Activated CD4-positive, CD25-positive, alpha-beta regulatory T cell (primary cell): ENCODE results near the gene TENM3.
"Not testable (repeated sequence)": the region's sequence is repeated elsewhere in the genome, so short reads cannot be mapped to it uniquely, and the experiment has no call there.

Source experiments
- DNase-seq, 4 experiments: peaks; one replicate each; lab custom pipeline; 2025; lab: John Stamatoyannopoulos, UW

The TENM3 gene

DNA sequence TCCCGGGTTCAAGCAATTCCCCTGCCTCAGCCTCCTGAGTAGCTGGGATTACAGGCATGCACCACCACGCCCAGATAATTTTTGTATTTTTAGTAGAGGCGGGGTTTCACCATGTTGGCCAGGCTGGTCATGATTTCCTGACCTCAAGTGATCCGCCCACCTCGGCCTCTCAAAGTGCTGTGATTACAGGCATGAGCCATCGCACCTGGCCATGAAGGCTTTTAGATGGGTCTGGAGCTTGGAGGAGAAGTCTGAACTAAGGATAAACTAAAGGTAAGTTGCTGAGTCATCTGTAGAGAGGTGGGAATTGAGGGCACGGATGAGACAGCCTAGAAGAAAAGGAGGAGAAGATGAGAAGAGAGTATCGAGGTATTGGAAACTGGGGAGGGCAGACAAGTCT, at the start of gene TENM3:
TSS of gene TENM3 (plus strand) at position 199 of the 400 bp plus-strand sequence. CDS start 80,619 bp downstream, outside the sequence.
- not testable (repeated sequence) for DNase-seq

DNA sequence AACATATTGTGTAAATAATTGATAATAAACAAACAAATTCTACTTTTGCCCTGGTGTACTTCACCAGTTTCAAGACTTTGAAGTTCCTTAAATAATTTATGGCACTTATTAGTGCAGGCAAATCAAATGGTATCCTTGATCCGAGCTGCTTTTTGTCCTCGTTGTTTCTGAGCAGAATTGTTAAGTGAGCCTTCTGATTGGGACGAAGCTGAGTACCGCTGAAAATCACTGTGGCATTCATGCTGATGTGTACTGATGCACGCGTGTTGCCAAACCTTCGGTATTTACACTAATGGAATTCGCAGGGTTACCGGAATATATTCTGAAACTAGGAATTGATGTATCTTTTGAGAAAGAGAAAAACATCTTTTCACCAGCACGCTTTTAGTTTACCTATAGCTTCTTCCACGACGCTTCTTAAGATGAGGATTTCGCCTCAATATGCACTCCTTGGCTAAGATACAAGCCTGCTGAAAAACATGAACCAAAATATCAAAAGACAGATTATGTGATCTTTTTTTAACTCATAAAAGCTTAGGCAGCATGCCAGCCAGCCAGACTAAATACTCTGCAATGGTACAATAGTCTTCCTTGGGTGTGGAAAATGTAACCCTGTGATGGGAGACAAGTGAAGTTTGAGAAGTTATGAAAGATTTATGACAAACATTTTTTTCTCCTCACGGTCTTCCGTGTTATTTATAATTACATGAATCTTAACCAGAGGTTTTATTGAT, 48.9 kb upstream of the TENM3 start:
- DNase-seq, result no peak

DNA sequence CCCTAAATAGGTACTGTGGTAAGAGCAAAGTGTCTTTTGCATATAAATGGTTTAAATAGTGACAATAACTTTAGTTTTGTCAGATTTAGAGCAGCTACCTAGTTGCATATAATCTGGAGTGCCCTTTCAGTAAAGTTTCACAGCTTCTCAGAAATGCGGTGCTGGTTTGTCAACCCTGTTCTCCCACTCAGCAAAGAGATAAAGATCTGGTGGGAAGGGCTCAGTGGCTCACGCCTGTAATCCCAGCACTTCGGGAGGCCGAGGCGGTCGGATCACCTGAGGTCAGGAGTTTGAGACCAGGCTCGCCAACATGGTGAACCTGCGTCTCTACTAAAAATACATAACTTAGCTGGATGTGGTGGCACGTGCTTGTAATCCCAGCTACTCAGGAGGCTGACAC, 45.6 kb upstream of the TENM3 start:
- DNase-seq, result no peak

DNA sequence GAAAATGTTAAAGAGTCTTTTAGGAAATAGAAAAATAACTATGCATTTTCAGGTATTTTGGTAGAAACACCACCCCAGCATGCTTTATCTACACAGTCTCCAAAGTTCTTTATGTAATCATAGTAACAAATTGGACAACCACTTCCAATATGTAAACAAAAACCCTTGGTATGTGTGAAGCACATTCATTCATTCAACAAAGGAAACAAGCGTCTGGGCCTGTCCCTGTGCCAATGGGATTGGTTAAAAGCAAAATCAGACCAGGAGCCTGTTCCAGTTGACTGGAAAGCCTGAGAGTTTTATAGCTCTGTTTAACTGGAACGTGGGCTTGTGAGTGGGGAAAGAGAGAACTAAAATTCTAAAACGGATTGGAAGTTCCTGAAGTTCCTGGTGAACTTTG, 41.3 kb upstream of the TENM3 start:
- no peak for DNase-seq

DNA sequence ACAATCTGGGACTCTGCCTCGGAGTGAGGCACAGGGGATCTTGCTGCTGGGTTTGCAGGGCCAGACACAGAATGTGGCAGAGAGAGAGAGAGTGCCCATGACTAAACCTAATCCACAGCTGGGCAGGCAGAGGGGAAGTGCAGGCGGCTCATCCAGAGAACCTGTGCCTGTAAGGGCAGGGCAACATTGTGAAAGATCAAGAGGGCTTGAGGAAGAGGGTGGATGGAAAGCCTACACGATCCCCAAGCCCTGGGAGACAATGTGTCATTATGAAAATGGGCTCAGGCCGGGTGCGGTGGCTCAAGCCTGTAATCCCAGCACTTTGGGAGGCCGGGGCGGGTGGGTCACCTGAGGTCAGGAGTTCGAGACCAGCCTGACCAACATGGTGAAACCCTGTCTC, 40.6 kb upstream of the TENM3 start:
- no peak for DNase-seq

GRCh38 chr4:182203872-182204411, 39.3 kb upstream of the TENM3 start:
- no peak for DNase-seq

DNA sequence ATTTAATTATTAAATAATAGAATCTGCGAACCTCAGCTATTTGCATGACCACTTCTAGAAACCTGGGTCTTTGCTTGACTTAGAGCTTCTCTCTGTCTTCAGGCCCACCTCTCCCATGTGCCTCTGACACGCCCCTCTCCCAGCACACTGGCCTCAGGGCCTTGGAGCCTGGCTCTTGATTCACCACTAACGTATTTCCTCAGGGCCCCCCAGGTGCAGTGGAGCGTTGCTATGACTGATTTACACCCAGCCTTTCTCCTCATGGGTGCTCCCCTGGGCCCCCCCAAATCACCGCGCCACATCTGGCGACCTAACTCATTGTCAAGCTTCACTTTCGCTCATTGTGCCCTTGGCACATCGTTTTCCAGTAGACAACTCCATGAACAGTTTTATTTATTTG, 37.9 kb upstream of the TENM3 start:
- DNase-seq, result no peak

- DNase-seq, result no peak
Measured at GRCh38 chr4:182206266-182206665, 36.9 kb upstream of the TENM3 start.

GRCh38 chr4:182206916-182207315, 36.3 kb upstream of the TENM3 start:
- no peak for DNase-seq

DNA sequence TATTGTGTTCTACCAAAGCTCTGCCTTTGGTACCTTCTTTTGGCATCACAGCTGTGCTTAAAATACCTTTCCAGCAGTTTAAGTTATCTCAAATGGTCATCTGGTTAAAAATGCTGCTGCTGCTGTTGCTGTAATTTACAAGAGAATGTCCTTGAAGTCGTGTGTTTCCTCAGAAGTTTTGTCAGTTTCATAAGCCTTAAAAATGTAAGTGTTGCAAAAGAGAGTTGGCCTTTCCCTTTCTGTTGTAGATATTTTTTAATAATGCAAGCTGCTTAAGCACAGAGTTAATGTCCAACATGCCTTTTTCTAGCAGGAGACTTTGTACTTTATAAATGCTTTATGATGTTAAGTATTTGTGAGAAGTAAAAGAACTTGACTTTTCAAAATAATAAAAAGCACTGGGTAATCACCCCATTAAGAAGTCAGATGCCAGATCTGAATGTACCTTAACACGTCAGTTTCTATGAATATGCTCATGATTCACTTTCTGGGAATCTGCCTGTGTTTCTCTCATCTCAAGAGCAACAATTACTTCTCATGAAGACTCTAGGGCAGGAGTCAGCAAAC, 35.3 kb upstream of the TENM3 start:
- no peak for DNase-seq

DNA sequence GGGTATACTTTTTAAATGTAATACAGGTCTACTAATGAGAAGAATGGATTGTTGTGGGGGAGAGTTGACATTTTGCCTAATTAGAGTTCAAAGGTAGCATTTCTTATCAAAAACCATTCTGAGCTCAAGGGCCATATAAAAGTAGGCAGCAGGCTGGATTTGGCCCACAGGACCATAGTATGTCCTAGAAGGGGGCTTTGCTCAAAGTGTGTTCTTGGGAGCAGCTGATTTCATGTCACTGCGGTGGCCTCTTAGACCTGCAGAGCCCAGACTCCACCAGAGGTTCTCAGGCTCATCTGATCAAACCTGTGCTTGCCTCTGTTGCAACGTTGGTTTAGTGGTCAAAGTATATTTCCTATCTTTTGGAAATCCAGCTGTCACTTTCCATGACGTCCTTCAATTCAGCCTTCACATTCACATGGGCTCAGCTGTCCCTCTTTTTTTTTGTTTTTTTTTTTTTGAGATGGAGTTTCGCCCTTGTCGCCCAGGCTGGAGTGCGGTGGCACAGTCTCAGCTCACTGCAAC, 34.6 kb upstream of the TENM3 start:
- DNase-seq, result no peak

DNA sequence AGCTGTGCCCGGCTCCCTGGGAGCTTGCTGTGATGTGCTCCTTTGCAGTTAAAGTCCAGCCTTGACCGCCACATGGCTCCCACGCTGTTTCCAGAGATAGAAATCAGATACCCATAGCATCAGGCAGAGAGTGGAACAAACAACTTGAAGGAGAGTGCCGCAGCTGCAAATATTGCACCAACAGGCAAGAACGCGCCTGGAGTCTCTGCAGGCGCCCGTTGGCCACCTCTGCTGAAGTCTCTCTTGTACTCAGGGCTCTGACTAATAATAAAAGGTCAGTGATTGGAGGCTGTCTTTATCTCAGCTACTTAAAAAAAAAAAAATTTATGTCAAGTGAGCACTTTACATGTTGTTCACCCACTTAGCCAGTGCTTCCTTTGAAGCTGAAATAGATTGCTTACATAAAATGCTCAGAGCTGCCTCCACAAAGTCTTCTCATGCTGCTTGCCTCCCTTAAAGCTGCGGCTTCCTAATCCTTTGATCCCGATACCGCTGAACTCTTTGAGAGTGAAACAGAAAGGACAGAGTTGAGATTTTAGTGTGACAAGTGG, 30.9 kb upstream of the TENM3 start:
- no peak for DNase-seq

GRCh38 chr4:182213004-182213403, 30.2 kb upstream of the TENM3 start:
- no peak for DNase-seq

DNA sequence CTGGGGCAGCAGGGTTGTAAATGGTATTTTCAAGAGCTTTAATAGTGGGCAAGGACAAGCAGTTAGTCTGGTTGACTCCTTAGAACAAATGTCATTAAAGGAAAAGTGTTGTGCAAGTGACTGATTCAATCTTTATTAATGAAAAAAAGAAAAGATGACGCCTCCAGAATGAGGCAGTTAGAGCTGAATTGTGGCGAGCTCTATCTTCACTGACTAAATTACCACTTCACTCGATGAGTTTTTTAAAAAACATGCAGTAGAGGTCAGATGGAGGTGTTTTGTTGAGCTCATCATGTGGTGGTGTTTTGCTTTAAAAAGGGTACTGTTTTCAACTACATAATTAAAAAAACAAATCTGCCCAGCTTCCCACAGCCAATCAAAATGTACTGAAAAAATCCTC, 28.1 kb upstream of the TENM3 start:
- no peak for DNase-seq

GRCh38 chr4:182216005-182216404, 27.2 kb upstream of the TENM3 start:
- no peak for DNase-seq

DNA sequence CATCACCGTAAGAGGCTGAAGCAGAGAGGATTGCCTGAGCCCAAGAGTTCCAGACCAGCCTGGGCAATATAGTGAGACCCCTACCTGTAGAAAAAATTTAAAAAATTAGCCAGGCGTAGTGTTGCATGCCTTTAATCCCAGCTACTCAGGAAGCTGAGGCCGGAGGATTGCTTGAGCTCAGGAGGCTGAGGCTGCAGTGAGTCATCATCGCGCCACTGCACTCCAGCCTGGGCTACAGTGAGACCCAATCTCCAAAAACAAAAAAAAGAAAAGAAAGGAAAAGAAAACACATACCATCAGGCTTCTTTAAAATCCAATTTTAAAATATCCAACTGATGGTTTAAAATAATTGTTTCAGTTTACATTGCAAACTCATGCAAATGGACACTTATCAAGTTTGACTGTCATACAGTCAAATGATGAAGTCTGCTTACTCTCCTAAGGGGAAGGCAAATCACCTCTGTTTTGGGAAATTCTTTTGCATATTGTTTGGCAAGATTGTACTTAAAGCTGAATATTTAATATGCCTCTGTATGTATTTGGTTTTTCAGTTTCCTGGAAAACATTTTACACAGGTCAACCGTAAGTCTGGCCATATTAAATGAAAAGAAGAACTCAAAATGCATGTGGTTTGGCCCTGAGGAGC, 23.7 kb upstream of the TENM3 start:
- DNase-seq, result no peak

GRCh38 chr4:182221987-182222386, 21.2 kb upstream of the TENM3 start:
- no peak for DNase-seq

DNA sequence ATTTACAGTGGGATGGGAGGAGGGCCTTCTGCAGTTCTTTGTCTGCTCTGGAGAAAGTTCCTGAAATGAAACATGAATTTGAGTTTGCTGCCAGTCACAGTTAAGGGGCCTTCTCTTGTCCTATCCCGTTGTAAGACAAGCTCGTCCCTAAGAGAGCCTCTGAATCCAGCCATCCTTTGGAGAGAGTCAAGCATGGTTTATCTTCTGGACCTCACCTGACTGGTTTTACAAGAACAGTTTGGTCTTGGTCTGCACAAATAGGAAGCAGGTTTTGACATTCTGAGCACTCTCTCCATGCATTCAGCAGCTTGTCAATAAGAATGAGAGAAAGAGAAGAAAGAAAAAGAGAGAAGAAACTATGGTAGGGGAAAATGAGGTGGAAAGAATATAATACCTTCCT, 20.4 kb upstream of the TENM3 start:
- DNase-seq, result no peak

GRCh38 chr4:182223708-182224107, 19.5 kb upstream of the TENM3 start:
- no peak for DNase-seq

DNA sequence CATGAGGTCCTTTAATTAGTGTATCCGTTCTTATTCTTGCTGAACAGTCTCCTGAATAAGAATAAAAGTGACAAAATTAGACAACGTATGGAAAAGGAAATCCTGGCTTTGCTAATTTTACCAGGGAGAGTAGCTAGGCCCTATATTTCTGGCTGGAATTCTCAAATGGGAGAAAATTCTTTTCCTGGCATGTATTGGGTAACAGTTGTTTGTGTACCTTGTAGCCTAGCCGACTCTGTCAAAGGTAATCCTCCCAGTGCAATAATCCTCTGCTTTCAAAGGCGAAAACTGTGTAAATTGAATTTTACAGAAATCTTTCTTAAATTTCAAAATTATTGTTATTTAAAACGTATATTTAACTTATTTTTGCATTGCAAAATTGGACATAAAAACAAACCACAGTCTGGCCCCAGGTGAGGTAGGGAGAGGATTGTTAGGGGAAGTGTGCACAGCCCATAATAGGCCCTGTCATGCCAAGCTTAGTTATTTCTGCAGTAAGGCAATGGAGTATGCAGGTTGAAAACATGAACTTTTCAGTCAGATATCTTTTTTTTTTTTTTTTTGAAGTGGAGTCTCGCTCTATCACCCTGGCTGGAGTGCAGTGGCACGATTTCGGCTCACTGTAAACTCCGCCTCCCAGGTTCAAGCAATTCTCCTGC, 18.9 kb upstream of the TENM3 start:
- no peak for DNase-seq

- DNase-seq, result no peak
Measured at GRCh38 chr4:182225257-182225852, 17.8 kb upstream of the TENM3 start.

GRCh38 chr4:182227611-182228010, 15.6 kb upstream of the TENM3 start:
- DNase-seq, result no peak
